Upper lobe of left lung (tissue), 4 donors: ENCODE data around the gene NRP1.

Experiments used
- CTCF ChIP-seq, 6 experiments: fragments of 450-650 bp in 4 of 6; fragments of 200-600 bp in 2 of 6; sonication (generic) in 2 of 6; IDR thresholded peaks; one replicate each; pipeline ENCODE4 v1.5.1; 2016 to 2019; ENCODE audit warnings: antibody characterized with exemption in 6 of 6
- EP300 ChIP-seq, 4 donors: sonication (generic); formaldehyde crosslinking; IDR thresholded peaks; one replicate each; pipeline ENCODE4 v1.5.1; 2017; ENCODE audit warnings: antibody characterized with exemption in 4 of 4, control low read depth in 2 of 4
- POLR2A ChIP-seq, 4 donors: fragments of 450-650 bp; IDR thresholded peaks; one replicate each; pipeline ENCODE4 v1.5.1; 2016 to 2017; ENCODE audit warnings: antibody characterized with exemption in 4 of 4, mild to moderate bottlenecking in 2 of 4
- POLR2AphosphoS5 ChIP-seq, 2 donors: sonication (generic); formaldehyde crosslinking; IDR thresholded peaks; one replicate each; pipeline ENCODE4 v1.5.1; 2017; ENCODE audit warnings: antibody characterized with exemption in 2 of 2

GRCh38 chr10:33165911-33166310, 168.6 kb downstream of the NRP1 start:
- TF ChIP-seq POLR2AphosphoS5 (IDR thresholded peaks at IDR 0.05) = no peak
- TF ChIP-seq CTCF (IDR thresholded peaks at IDR 0.05) = no peak
- no peak for TF ChIP-seq POLR2A (IDR thresholded peaks at IDR 0.05)
- TF ChIP-seq EP300 (IDR thresholded peaks at IDR 0.05) = no peak
